Measurements from ENCODE around the gene ZFAND2A. TPM values are rescaled to one million over a fixed set of nuclear protein-coding genes. Genes with fewer than 3 reads are reported as not detected.

ZFAND2A gene
- total RNA-seq, 6 experiments from 2014 or later, result 24.3 to 43.1 (median 31.8) TPM

GRCh38 chr7:1106793-1107421 is 53.1 kb downstream of the ZFAND2A start:
- TF ChIP-seq CTCF (IDR thresholded peaks at IDR 0.05), result no peak
- no peak for TF ChIP-seq POLR2A (IDR thresholded peaks at IDR 0.05)
- no peak for ATAC-seq
- peak in 1 of 3 donors; percentile 27 for DNase-seq

GRCh38 chr7:1106063-1106792 is 53.8 kb downstream of the ZFAND2A start:
- no peaks in the 10 kb centered on the region for H3K36me3 ChIP-seq
- intact Hi-C loops (cut with DNase I), result no loop called here
- H3K4me3 ChIP-seq, result no peak overlapping the region
- DNase-seq, result no peak
- ATAC-seq, result no peak
- no peaks in the 10 kb centered on the region for H3K9me3 ChIP-seq
- H3K27ac ChIP-seq, result no peak overlapping the region
- TF ChIP-seq CTCF (IDR thresholded peaks at IDR 0.05), result no peak
- WGBS (ENCODE audit: insufficient coverage, low coverage, low lambda C conversion rate, missing lambda C conversion rate), result 80% methylated on average over 8 of the region's 27 CpGs
- H3K4me1 ChIP-seq, result peaks cover 0 to 26% (median 15%) of the 10 kb centered on the region in 4 donors
- H3K27me3 ChIP-seq, result no peaks in the 10 kb centered on the region

More at GRCh38 chr7:1106793-1107421, 53.1 kb downstream of the ZFAND2A start:
- Histone ChIP-seq H3K4me1 (peaks cover 0 to 19% (median 11%) of the 10 kb centered on the region in 4 donors), H3K27ac (no peak overlapping the region), H3K36me3 (no peaks in the 10 kb centered on the region), H3K9me3 (no peaks in the 10 kb centered on the region), H3K27me3 (no peaks in the 10 kb centered on the region), H3K4me3 (no peak overlapping the region)
- intact Hi-C loops (cut with DNase I), result no loop called here
- WGBS (ENCODE audit: insufficient coverage, low coverage, low lambda C conversion rate, missing lambda C conversion rate), result 79% methylated on average over 7 of the region's 20 CpGs

- H3K9me3 ChIP-seq, result no peaks in the 10 kb centered on the region
- TF ChIP-seq CTCF (IDR thresholded peaks at IDR 0.05), result no peak
- no peak for TF ChIP-seq POLR2A (IDR thresholded peaks at IDR 0.05)
- no peak overlapping the region for H3K27ac ChIP-seq
- intact Hi-C loops (cut with DNase I), result no loop called here
- no peaks in the 10 kb centered on the region for H3K36me3 ChIP-seq
- ATAC-seq (no peak), DNase-seq (no peak)
- no peak overlapping the region for H3K4me3 ChIP-seq
- H3K4me1 ChIP-seq, result peaks cover 0 to 30% (median 16%) of the 10 kb centered on the region in 4 donors
- no peaks in the 10 kb centered on the region for H3K27me3 ChIP-seq
- 88% methylated on average over 5 of the region's 11 CpGs for WGBS (ENCODE audit: insufficient coverage, low coverage, low lambda C conversion rate, missing lambda C conversion rate)
Measured at GRCh38 chr7:1105189-1105588, 54.8 kb downstream of the ZFAND2A start.

- DNase-seq (no peak), ATAC-seq (no peak)
- 81% methylated on average over 8 of the region's 13 CpGs for WGBS (ENCODE audit: insufficient coverage, low coverage, low lambda C conversion rate, missing lambda C conversion rate)
- TF ChIP-seq CTCF (IDR thresholded peaks at IDR 0.05) (no peak), POLR2A (IDR thresholded peaks at IDR 0.05) (no peak)
- Histone ChIP-seq H3K9me3 (no peaks in the 10 kb centered on the region), H3K27ac (no peak overlapping the region), H3K4me1 (peaks cover 0 to 30% (median 16%) of the 10 kb centered on the region in 4 donors), H3K36me3 (no peaks in the 10 kb centered on the region), H3K4me3 (no peak overlapping the region), H3K27me3 (no peaks in the 10 kb centered on the region)
- intact Hi-C loops (cut with DNase I), result no loop called here
Measured at GRCh38 chr7:1104516-1105179, 55.3 kb downstream of the ZFAND2A start.

Data from right lobe of liver (tissue), 6 donors.